Fibroblast of skin of left biceps (primary cell): Measurements from ENCODE around the gene CARMIL3.

Experiments
- DNase-seq, 2 experiments: peaks; one replicate each; pipeline ENCODE4 v3.0.0-alpha.2; 2013; ENCODE audit warnings: low read depth in 2 of 2

The CARMIL3 gene

GRCh38 chr14:24063263-24063836 is 11.5 kb downstream of the CARMIL3 start:
- DNase-seq = no peak

- no peak for DNase-seq
These were observed 12.4 kb downstream of the CARMIL3 start for GRCh38 chr14:24064091-24064795.

GRCh38 chr14:24064856-24065255 is 13.0 kb downstream of the CARMIL3 start:
- DNase-seq = no peak

GRCh38 chr14:24065408-24065807 is 13.6 kb downstream of the CARMIL3 start:
- DNase-seq = no peak

GRCh38 chr14:24066496-24067132 is 14.8 kb downstream of the CARMIL3 start:
- no peak for DNase-seq

GRCh38 chr14:24067133-24068082 is 15.6 kb downstream of the CARMIL3 start:
- DNase-seq = no peak

- DNase-seq = no peak
These were observed 17.1 kb downstream of the CARMIL3 start for GRCh38 chr14:24068711-24069410.

GRCh38 chr14:24069411-24069735 is 17.6 kb downstream of the CARMIL3 start:
- no peak for DNase-seq

GRCh38 chr14:24070285-24071143 is 18.7 kb downstream of the CARMIL3 start:
- DNase-seq = no peak

GRCh38 chr14:24071144-24071697 is 19.4 kb downstream of the CARMIL3 start, which contains the start of gene CPNE6:
Gene CPNE6, plus strand, starts transcription at chr14:24071562. Its CDS starts 1,375 bp downstream, at chr14:24072937.
- DNase-seq = no peak

- DNase-seq = no peak
These were observed 20.1 kb downstream of the CARMIL3 start for GRCh38 chr14:24071836-24072430.

GRCh38 chr14:24072436-24072835 is 20.6 kb downstream of the CARMIL3 start:
- no peak for DNase-seq

- no peak for DNase-seq
These were observed 21.4 kb downstream of the CARMIL3 start for GRCh38 chr14:24072881-24073877.

- no peak for DNase-seq
These were observed 23.0 kb downstream of the CARMIL3 start for GRCh38 chr14:24074625-24075484.

- no peak for DNase-seq
These were observed 23.9 kb downstream of the CARMIL3 start for GRCh38 chr14:24075485-24076301.

GRCh38 chr14:24076302-24076601 is 24.4 kb downstream of the CARMIL3 start:
- no peak for DNase-seq

- no peak for DNase-seq
These were observed 25.3 kb downstream of the CARMIL3 start for GRCh38 chr14:24077086-24077485.
